ENCODE data around the gene TTLL9. TPM values are rescaled to one million over a fixed set of nuclear protein-coding genes. Genes with fewer than 3 reads are reported as not detected.

Gene TTLL9
- total RNA-seq, 4 donors from 2014 or later = 0.16 TPM; not detected in 3

DNA sequence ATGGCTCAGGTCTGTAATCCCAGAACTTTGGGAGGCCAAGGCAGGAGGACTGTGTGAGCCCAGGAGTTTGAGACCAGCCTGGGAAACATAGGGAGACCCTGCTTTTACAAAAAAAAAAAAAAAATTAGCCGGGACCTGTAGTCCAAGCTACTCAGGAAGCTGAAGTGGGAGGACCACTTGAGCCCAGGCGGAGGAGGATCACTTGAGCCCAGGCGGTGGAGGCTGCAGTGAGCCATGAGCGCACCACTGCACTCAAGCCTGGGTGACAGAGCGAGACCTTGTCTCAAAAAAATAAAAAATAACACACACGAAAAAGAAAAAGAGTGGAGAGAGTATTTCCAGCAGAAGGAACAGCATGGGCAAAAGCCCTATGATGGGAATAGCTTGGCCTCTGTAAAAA is 2.0 kb downstream of the TTLL9 start:
- TF ChIP-seq, protein P1, sequence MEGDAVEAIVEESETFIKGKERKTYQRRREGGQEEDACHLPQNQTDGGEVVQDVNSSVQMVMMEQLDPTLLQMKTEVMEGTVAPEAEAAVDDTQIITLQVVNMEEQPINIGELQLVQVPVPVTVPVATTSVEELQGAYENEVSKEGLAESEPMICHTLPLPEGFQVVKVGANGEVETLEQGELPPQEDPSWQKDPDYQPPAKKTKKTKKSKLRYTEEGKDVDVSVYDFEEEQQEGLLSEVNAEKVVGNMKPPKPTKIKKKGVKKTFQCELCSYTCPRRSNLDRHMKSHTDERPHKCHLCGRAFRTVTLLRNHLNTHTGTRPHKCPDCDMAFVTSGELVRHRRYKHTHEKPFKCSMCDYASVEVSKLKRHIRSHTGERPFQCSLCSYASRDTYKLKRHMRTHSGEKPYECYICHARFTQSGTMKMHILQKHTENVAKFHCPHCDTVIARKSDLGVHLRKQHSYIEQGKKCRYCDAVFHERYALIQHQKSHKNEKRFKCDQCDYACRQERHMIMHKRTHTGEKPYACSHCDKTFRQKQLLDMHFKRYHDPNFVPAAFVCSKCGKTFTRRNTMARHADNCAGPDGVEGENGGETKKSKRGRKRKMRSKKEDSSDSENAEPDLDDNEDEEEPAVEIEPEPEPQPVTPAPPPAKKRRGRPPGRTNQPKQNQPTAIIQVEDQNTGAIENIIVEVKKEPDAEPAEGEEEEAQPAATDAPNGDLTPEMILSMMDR (IDR thresholded peaks at IDR 0.05) = no peak
- TF ChIP-seq POLR2A (IDR thresholded peaks at IDR 0.05) = no peak
- intact Hi-C loops (cut with DNase I; ENCODE audit: low total_unique reads) = no loop called here
- 84 to 91% methylated on average over 6 of the region's 6 CpGs for WGBS, 2 donors
- DNase-seq (ENCODE audit: low spot score in 2 of 2) = peak in 1 of 2 donors; percentile 17
- no peak overlapping the region for H3K4me3 ChIP-seq (ENCODE audit: low read depth, poor library complexity, severe bottlenecking)

DNA sequence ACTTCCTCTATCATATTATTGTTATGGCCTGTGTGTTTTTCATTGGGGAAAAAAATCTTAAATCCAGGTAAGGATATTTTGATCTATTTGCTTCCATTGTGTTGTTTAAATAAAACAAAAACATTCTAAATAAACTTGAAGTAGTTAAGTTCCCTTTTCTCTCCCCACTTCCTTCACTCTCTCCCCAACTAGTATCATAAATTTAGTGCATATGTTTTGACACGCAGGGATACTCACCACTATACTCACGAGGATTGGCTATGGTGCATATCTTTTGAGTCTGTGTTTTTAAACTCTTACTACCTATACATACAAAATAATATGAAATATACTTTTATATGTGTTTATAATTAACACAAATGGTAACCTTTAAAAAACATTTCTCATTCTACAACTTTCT is 5.2 kb downstream of the TTLL9 start:
- DNase-seq (ENCODE audit: low spot score in 2 of 2) = no peak
- 64 to 71% methylated on average over 2 of the region's 2 CpGs for WGBS, 2 donors
- H3K4me3 ChIP-seq (ENCODE audit: low read depth, poor library complexity, severe bottlenecking) = no peak overlapping the region
- intact Hi-C loops (cut with DNase I; ENCODE audit: low total_unique reads) = no loop called here
- TF ChIP-seq, protein P1 (IDR thresholded peaks at IDR 0.05) = no peak
- TF ChIP-seq POLR2A (IDR thresholded peaks at IDR 0.05) = no peak

DNA sequence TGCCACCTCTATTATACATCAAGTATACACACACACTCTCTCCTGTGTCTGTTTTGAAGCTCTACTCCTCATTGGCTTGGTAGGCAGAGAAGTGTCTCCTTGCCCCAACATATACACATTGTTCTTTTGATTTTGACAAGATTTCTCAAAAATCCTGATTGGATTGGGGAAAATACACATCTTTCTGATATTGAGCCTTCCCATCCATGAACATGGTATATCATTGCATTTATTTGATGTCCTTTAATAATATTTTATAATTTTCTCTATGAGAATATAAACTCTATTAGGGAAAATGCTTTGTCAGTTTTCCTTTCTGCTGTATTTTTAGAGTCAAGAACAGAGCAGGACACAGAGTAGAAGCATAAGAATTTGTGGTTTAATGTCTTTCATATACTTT is 7.2 kb downstream of the TTLL9 start:
- intact Hi-C loops (cut with DNase I; ENCODE audit: low total_unique reads) = no loop called here
- H3K4me3 ChIP-seq (ENCODE audit: low read depth, poor library complexity, severe bottlenecking) = no peak overlapping the region
- DNase-seq (ENCODE audit: low spot score in 2 of 2) = no peak
- TF ChIP-seq POLR2A (IDR thresholded peaks at IDR 0.05) = no peak
- TF ChIP-seq, protein P1 (IDR thresholded peaks at IDR 0.05) = no peak

DNA sequence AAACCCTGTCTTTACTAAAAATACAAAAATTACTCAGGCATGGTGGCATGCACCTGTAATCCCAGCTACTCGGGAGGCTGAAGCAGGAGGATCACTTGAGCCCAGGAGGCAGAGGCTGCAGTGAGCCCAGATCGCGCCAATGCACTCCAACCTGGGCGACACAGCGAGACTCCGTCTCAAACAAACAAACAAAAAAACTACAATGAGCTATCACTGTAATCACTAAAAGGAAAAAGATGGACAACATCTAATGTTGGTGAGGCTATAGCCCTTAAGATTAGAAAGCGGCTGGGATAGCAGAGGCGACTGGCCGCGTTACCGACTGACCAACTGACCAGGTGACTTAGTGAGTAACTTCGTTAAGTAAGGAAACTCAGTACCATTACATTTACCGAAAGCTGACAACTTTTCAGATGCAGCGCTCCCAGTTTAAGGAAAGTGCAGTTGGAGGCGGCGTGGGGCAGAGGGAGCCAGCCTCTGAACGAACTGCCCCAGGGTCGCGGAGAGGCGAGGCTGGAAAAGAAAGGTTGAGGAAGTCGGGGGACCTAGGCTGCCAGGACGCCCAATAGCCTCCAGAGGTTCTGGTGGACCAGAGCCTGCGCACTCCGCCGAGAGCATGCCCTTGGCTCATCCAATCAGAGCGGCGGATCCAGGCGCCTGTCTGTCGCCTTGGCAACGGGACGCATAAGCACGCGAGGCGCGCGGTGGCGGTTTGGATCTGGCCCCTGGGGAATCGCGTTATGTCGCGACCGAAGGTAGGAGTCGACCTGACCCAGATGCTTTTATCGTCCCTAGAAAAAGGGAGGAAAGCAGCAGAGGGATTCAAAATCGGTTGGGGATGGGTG is 8.9 kb downstream of the TTLL9 start:
- WGBS, 2 donors = 7% methylated on average over 44 to 45 of the region's 45 CpGs
- H3K4me3 ChIP-seq (ENCODE audit: low read depth, poor library complexity, severe bottlenecking) = peak overlapping the region; percentile 33
- DNase-seq (ENCODE audit: low spot score in 2 of 2) = peak; percentile 92 to 98
- intact Hi-C loops (cut with DNase I; ENCODE audit: low total_unique reads) = no loop called here
- TF ChIP-seq POLR2A (IDR thresholded peaks at IDR 0.05) = no peak
- TF ChIP-seq, protein P1 (IDR thresholded peaks at IDR 0.05) = peak in 1 of 3 donors; percentile 29

DNA sequence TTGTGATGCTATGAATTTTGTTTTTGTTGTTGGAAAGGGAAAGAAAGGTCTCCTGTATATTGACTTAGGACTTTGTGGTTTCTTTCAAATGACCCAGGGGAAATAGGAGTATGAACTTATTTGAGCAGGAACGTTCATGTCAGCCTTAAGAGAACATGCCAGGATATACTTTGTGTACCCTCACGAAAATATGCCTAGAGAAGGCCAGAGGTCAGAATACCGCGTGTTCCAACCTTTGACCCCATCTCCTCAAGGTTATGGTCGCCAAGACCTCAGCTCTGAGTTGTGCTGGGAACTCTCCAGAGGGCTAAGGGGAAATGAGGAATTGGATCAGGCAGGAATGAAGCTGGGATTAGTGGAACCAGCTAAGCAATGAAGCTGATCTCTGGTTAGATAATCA is 11.5 kb downstream of the TTLL9 start:
- intact Hi-C loops (cut with DNase I; ENCODE audit: low total_unique reads) = no loop called here
- DNase-seq (ENCODE audit: low spot score in 2 of 2) = no peak
- H3K4me3 ChIP-seq (ENCODE audit: low read depth, poor library complexity, severe bottlenecking) = no peak overlapping the region
- 60 to 78% methylated on average over 5 of the region's 5 CpGs for WGBS, 2 donors
- TF ChIP-seq, protein P1 (IDR thresholded peaks at IDR 0.05) = no peak
- TF ChIP-seq POLR2A (IDR thresholded peaks at IDR 0.05) = no peak

DNA sequence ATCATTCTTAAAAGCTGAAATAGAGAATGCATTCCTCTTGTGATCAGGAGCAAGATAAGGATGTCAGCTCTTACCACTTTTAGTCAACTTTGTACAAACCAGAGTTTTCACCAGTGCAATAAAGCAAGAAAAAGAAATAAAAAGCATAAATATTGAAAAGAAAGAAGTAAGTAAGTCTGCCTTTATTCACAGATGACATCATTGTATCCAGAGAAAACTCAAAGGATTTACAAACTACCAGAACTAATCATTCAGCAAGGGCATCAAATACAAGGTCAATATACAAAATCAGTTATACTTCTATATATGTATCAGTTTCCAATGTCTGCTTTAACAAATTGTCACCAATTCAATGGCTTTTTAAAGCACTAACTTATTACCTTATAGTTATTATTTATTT is 13.4 kb downstream of the TTLL9 start:
- intact Hi-C loops (cut with DNase I; ENCODE audit: low total_unique reads) = no loop called here
- TF ChIP-seq, protein P1 (IDR thresholded peaks at IDR 0.05) = no peak
- TF ChIP-seq POLR2A (IDR thresholded peaks at IDR 0.05) = no peak
- no peak for DNase-seq (ENCODE audit: low spot score in 2 of 2)
- H3K4me3 ChIP-seq (ENCODE audit: low read depth, poor library complexity, severe bottlenecking) = no peak overlapping the region

All from lower leg skin (tissue), 4 donors.